IPS DF 6.9 (cell line): ENCODE results near the gene CCND1.
A peak's percentile ranks its signal among the peaks of the same experiment; 100 is the strongest.
"Not testable (repeated sequence)": the region's sequence is repeated elsewhere in the genome, so short reads cannot be mapped to it uniquely, and the experiment has no call there.

Experiments
- DNase-seq: peaks from one replicate; pipeline ENCODE4 v3.0.0-alpha.2; 2013; ENCODE audit warnings: low read depth, low spot score
- H3K27ac ChIP-seq: one replicate; pipeline ENCODE4 v1.5.1; 2013; ENCODE audit warnings: low read length, control low read depth
- H3K27me3 ChIP-seq: 2 replicates; pipeline ENCODE4 v1.6.1; 2013; ENCODE audit warnings: mild to moderate bottlenecking, low read length; ENCODE audit not compliant: control insufficient read depth, insufficient read depth
- H3K36me3 ChIP-seq: 2 replicates; pipeline ENCODE4 v1.6.1; 2013; ENCODE audit warnings: low read length; ENCODE audit not compliant: control insufficient read depth, insufficient read depth
- H3K4me1 ChIP-seq: 2 replicates; pipeline ENCODE4 v1.6.1; 2013; ENCODE audit warnings: low read length; ENCODE audit not compliant: control insufficient read depth, insufficient read depth
- H3K4me3 ChIP-seq: 2 replicates; pipeline ENCODE4 v1.5.1; 2013; ENCODE audit warnings: mild to moderate bottlenecking, low read length
- H3K9me3 ChIP-seq: 2 replicates; pipeline ENCODE4 v1.6.1; 2013; ENCODE audit warnings: low read length, inconsistent platforms; ENCODE audit not compliant: control insufficient read depth, insufficient read depth
- WGBS: extraction: QIAGEN DNeasy Blood & Tissue Kit; methylation state at CpG from one replicate; pipeline ENCODE4 v1.1.7; 2013; ENCODE audit warnings: mixed read lengths, missing lambda C conversion rate; ENCODE audit not compliant: insufficient read length, insufficient coverage; 5-methylcytosine and 5-hydroxymethylcytosine counted together

Gene CCND1

DNA sequence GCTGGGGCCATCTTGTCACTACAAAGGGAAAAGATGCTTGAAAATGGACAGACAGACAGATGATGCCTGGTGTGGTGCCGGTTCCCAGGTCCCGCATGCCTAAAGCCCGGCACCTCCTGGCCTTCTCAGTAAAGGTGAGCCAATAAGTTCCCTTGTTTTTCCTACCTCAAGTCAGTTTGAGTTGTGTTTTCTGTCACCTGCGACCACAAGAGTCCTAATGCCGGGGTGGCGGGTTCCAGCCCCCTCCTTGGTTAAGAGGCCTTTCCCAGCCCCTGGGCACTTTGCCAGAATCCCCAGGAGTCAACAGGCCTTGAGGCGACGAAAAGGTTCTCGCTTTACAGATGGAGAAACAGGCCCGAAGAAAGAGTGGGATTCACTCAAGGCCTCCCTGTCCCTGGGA lies 53.8 kb downstream of the CCND1 start:
- Histone ChIP-seq H3K9me3 (no peaks in the 10 kb centered on the region), H3K4me1 (0 out of 2 replicates have a peak, but pooled peaks cover 1% of the 10 kb centered on the region), H3K27ac (no peak overlapping the region), H3K36me3 (peaks cover 7% of the 10 kb centered on the region), H3K27me3 (no peaks in the 10 kb centered on the region), H3K4me3 (no peak overlapping the region)
- no peak for DNase-seq
- no CpG with 5 or more reads among the region's 10 CpGs for WGBS

DNA sequence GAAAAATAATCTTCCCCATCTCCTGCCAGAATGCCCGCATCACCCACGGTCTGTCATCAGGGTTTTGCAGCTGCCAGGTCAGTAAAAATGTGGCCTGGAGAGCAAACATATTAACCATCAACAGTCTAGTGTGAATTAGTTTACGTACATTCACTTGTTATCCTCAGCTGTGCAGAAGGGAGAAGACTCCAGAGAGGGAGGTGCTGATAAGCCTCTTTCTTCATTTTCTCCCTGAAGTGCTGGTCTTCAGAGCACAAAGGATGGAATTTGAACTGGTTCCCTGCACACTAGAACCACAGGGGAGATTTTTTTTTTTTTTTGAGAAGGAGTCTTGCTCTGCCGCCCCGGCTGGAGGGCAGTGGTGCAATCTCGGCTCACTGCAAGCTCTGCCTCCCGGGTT lies 54.6 kb downstream of the CCND1 start:
- no CpG with 5 or more reads among the region's 7 CpGs for WGBS
- DNase-seq = no peak
- H3K4me1 ChIP-seq = 0 out of 2 replicates have a peak, but pooled peaks cover 2% of the 10 kb centered on the region
- H3K4me3 ChIP-seq = no peak overlapping the region
- no peaks in the 10 kb centered on the region for H3K9me3 ChIP-seq
- H3K27me3 ChIP-seq = no peaks in the 10 kb centered on the region
- H3K36me3 ChIP-seq = peaks cover 7% of the 10 kb centered on the region
- H3K27ac ChIP-seq = no peak overlapping the region

DNA sequence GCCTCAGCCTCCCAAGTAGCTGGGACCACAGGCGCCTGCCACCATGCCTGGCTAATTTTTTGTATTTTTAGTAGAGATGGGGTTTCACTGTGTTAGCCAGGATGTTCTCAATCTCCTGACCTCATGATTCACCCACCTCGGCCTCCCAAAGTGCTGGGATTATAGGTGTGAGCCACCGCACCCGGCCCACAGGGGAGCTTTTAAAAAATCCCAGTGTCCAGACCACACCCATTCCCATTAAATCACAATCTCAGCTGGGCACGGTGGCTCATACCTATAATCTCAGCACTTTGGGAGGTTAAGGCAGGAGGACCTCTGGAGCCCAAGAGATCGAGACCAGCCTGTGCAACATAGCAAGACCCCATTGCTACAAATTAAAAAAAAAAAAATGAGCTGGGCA lies 55.0 kb downstream of the CCND1 start:
- not testable (repeated sequence) for H3K27me3 ChIP-seq, H3K4me1 ChIP-seq, H3K27ac ChIP-seq, DNase-seq, H3K9me3 ChIP-seq, H3K36me3 ChIP-seq, H3K4me3 ChIP-seq
- WGBS = no CpG with 5 or more reads among the region's 6 CpGs

DNA sequence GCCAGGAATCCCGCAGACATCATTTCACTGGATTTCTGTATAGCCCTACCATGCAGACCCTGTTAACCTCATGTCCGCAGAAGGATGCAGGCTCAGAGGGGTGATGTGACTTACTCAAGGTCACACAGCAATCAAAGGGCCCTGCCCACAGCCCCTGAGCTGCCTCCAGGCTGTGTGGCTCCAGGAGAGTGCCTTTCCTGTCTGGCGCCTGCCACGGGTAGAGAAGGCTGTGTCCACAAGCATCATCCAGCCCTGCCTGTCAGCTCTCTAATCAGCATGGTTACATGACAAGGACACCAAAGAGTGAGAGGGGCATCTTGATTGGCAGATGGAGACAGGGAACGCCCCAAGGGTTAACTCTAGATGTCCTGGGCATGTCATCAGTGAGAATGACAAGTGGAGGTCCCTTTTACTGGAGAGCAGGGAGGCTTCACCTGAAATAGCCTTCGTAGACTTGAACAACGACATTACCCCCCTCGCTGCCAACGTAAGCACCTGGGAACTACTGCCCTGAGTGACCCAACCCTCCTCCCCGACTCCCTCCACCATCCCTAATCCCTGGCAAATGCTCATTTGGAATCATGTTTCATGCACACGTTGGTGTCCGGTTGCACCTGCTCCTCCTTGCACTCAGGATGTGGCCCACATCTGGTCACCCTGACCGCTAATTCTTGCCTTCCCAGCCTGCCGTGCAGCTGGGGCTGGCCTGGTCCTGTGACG lies 56.0 kb downstream of the CCND1 start:
- no peaks in the 10 kb centered on the region for H3K9me3 ChIP-seq
- no peak overlapping the region for H3K27ac ChIP-seq
- H3K36me3 ChIP-seq = peaks cover 7% of the 10 kb centered on the region
- no CpG with 5 or more reads among the region's 15 CpGs for WGBS
- peaks cover 5% of the 10 kb centered on the region; the same call in 1 of the 2 replicates for H3K4me1 ChIP-seq
- H3K27me3 ChIP-seq = no peaks in the 10 kb centered on the region
- no peak for DNase-seq
- H3K4me3 ChIP-seq = no peak overlapping the region

DNA sequence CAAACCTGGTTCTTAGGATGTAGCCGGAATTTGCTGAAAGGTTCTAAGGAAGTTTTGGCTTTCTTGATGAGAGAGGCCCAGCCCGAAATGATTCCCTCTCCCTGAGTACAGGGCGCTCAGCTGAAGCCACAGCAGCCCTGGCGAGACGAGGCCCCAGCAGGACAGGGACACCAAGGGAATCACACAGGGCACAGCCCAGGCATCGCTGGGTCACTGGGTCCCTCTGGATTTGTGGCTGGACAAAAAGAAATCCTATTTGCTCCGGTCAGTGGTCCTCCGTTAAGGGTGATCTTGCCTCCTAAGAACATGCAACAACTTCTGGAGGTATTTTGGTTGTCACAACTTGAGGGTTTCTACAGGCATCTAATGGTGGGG lies 56.5 kb downstream of the CCND1 start:
- Histone ChIP-seq H3K27me3 (no peaks in the 10 kb centered on the region), H3K4me1 (peaks cover 5% of the 10 kb centered on the region; the same call in 1 of the 2 replicates), H3K27ac (no peak overlapping the region)

DNA sequence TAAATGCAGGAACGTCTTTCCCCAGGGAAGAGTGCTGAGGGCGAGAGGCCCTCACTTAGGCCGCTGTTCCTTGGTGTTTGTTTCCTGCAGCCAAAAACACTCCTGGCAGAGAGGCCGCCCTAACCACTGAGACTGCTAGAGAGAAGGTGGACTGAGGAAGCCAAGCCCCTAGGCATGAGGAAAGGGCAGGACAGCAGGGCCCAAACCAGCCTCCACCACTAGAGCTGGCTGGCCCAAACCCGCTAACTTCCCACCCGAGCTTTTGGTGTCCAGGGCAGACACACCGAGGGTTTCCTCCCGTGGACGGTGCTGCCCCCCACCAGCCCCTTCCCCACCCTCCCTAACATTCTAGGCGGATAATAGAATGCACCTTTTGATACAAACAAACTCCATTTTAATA lies 56.9 kb downstream of the CCND1 start:
- Histone ChIP-seq H3K4me3 (no peak overlapping the region), H3K4me1 (peaks cover 5% of the 10 kb centered on the region; the same call in 1 of the 2 replicates), H3K27ac (no peak overlapping the region), H3K36me3 (peaks cover 7% of the 10 kb centered on the region), H3K27me3 (no peaks in the 10 kb centered on the region), H3K9me3 (no peaks in the 10 kb centered on the region)
- no peak for DNase-seq
- no CpG with 5 or more reads among the region's 10 CpGs for WGBS

More for the DNA sequence above, 56.5 kb downstream of the CCND1 start:
- DNase-seq = no peak
- no peak overlapping the region for H3K4me3 ChIP-seq
- peaks cover 7% of the 10 kb centered on the region for H3K36me3 ChIP-seq
- no peaks in the 10 kb centered on the region for H3K9me3 ChIP-seq
- WGBS = no CpG with 5 or more reads among the region's 8 CpGs

DNA sequence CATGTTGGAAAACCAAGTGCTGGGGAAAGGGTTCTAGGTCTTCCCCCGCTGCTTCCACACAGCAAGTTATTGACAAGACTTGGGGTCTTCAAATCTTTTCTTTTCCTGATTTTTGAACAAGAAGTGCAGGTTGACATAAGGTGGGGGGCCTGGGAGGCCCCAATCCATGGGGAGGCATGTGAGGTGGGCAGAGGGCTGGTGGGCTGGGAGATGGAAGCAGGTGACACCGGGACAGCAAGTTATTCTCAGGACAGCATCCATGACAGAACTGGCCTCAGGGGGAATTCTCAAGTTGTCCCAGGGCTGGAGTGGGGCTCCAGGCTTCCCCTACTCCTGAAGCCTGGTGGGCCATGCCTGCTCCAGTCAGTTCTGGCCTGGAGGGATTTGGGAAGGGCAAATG lies 57.4 kb downstream of the CCND1 start:
- Histone ChIP-seq H3K36me3 (peaks cover 7% of the 10 kb centered on the region), H3K9me3 (no peaks in the 10 kb centered on the region), H3K27me3 (no peaks in the 10 kb centered on the region), H3K27ac (no peak overlapping the region), H3K4me1 (peaks cover 5% of the 10 kb centered on the region; the same call in 1 of the 2 replicates), H3K4me3 (no peak overlapping the region)
- DNase-seq = no peak
- WGBS = no CpG with 5 or more reads among the region's 2 CpGs

DNA sequence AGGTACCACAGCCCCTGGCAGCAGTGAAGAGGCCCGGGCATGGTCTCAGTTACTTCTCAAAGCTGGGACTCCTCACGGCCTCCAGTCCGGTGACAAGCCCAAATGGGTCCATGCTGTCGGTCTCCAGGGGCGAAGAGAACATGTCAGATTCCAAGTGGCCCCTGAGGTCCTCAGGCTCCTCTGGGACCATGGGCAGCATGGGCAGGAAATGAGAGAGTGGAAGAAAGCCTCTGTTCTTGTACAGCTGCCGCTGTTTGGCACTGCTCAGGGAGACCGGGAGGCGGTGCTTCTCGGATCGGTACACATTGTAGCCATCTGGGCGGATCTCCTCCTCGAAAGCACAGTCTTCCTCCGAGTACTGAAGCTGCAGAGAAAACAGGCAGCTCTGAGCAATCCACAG lies 58.3 kb downstream of the CCND1 start:
- H3K4me3 ChIP-seq = no peak overlapping the region
- no CpG with 5 or more reads among the region's 13 CpGs for WGBS
- no peaks in the 10 kb centered on the region for H3K27me3 ChIP-seq
- peaks cover 5% of the 10 kb centered on the region; the same call in 1 of the 2 replicates for H3K4me1 ChIP-seq
- H3K36me3 ChIP-seq = peaks cover 7% of the 10 kb centered on the region
- H3K27ac ChIP-seq = no peak overlapping the region
- H3K9me3 ChIP-seq = no peaks in the 10 kb centered on the region
- DNase-seq = no peak

DNA sequence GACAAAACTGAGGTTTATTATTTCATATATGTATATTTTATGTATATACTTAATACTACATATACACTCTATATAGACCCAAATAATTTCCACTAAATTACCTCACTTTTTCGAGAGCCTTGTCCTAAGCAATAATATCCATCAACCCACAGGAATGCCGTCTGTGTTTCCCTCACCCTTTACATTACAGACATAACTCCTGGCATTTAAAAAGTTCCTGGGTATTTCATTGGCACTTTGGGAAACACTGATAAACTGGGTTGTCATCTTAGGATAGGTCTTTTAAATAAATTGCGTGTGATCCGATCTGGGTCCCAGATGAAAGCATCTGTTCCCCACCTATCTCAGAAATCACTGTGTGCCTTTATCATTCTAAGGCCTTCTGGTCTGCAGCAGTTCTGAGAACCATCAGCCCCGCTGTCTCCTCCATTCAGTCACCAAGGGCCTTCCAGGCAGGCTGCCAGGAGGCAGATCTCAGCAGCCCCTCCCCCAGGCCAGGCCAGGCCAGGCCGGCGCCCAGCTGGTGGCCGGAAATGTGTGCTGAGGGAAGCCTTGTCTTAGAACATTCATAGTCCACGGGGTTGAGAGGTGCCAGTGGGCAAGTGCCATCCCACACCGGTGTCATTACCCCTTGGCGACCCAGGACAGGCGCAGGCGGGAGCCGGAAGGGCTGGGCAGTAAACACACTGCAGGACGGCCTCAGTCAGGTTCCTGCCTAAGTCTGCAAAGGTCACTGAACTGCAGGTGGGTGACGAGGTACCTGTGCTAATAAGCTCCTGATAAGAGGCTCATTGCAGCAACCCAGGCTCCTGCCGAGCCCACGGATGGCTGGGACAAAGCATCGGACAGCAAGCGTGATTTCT lies 59.6 kb downstream of the CCND1 start:
- 100% methylated on average over 1 of the region's 20 CpGs for WGBS
- Histone ChIP-seq H3K9me3 (no peaks in the 10 kb centered on the region), H3K27me3 (no peaks in the 10 kb centered on the region), H3K4me1 (peaks cover 5% of the 10 kb centered on the region; the same call in 1 of the 2 replicates), H3K4me3 (no peak overlapping the region), H3K36me3 (peaks cover 7% of the 10 kb centered on the region), H3K27ac (peak overlapping the region; percentile 28)
- DNase-seq = no peak

DNA sequence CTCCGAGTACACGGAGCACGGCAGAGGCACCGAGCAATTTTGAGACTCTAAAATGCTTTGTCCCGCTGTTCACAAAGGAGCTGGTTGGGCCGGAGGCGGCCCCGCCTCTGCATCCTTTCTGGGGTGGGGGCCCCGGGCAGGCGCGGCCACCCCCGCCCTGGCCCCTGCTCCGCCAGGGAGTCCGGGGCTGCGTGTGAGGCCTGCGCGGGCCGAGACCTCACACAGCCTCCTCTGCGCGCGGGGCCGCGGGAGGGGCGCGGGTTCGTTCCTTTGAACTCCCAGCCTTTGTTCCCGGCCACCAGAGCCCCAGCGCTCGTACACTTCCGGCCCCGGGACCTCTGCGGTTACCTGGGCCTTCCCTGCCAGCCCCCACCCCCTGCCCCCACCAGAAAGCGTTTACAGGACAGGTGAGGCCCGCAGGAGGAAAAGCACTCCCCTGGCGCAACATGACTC lies 61.3 kb downstream of the CCND1 start:
- no peak for DNase-seq
- Histone ChIP-seq H3K9me3 (no peaks in the 10 kb centered on the region), H3K36me3 (peaks cover 7% of the 10 kb centered on the region), H3K27me3 (no peaks in the 10 kb centered on the region), H3K27ac (no peak overlapping the region), H3K4me3 (peak overlapping the region; percentile 40; the same call in 1 of the 2 replicates), H3K4me1 (peaks cover 14% of the 10 kb centered on the region)
- WGBS = no CpG with 5 or more reads among the region's 35 CpGs
